Right lung (tissue), 5 donors: ENCODE data around the gene TLE2. TPM values are rescaled to one million over a fixed set of nuclear protein-coding genes. Genes with fewer than 3 reads are reported as not detected.
"Not testable (repeated sequence)": the region's sequence is repeated elsewhere in the genome, so short reads cannot be mapped to it uniquely, and the experiment has no call there.

ENCODE experiments used
- DNase-seq, 2 donors: peaks; one replicate each; pipeline ENCODE4 v3.0.0-alpha.2; 2013
- polyA plus RNA-seq, 5 donors: library from polyadenylated mRNA; unstranded; fragments of 120-200 nt; gene quantifications; one replicate each; pipeline versions ENCODE4 v1.2.1 to v1.2.3, GENCODE V29; 2013; ENCODE audit warnings: inconsistent platforms in 1 of 5, low replicate concordance in 1 of 5; ENCODE audit not compliant: insufficient read length in 5 of 5, insufficient read depth in 1 of 5

Gene TLE2
- polyA plus RNA-seq, 5 donors, result 136 to 267 (median 184) TPM

DNA sequence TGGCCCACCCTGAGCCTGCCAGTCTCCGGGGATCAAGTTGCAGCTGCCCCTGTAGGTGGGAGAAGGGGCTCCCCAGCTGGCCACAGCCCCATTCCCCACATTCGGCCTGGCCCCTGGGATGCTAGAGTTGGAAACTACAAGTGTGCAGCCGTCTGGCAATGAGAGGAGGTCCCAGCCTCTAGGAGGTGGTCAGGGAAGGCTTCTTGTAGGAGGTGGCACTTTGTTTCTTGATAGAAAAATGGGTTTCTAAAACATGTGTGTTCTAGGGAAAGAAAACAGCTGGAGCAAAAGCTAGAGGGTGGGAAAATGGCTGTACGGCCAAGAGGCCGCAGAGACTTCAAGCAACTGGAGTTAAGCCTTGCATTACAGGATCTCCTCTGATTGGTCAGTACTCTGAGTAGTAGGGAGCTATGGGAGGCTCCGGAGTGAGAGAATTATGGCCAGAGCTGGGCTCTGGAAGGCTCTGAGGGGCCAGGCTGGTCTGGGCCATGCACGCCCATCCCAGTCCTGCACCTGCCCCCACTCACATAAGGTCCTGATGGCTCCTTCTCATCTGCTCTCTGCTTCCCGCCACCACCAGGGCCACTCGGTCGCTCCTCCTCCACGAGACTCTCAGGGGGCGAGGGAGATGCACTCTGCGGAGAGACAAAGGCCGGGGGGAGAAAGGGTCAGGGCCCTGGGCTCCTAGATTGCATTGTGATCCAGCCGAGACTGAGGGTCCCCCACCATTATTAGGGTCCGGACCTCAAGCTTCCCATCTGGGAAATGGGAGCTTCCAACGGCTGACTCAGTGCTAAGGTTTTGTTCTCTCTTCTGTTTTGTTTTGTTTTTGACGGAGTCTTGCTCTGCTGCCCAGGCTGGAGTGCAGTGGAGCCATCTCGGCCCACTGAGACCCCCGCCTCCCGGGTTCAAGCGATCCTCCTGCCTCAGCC lies 13.7 kb downstream of the TLE2 start:
- no peak for DNase-seq

DNA sequence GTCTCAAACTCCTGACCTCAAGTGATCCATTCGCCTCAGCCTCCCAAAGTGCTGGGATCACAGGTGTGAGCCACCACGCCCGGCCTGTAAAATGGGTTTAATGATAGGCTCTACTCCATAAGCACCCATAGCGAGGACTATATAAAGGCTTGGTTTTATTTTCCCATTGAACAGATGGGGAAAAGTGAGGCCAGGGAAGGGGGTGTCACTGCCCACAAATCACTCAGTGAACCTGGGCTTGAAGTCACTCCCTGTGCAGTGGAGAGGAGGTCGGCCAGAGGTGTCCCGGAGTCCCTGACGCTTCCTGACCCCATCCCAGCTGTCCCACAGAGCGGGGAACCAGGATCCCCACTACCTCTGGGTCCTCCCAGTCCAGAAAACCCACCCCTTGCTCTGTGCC lies 14.9 kb downstream of the TLE2 start:
- DNase-seq, result no peak

DNA sequence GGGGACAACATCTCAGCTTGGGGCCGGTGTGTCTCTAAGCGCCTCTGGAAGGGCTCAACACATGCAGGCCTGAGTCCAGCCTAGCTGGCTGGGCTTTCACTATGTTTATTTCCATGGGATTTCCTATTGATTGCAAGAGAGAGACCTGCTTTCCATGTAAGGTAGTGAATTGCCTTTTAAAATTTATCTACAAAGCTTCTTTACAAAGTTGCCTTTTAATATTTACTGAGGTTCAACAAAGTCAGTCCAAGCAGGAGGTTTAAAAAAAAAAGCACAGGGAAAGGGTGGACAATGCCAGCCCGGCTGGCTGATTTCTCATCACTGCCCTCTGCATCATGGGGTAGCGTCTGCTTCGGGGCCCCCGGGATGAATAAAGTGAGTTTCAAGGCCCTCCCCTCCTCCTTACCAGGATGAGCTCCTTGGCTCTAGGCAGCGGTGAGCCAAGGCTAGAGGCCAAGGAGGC lies 15.8 kb downstream of the TLE2 start:
- no peak for DNase-seq

DNA sequence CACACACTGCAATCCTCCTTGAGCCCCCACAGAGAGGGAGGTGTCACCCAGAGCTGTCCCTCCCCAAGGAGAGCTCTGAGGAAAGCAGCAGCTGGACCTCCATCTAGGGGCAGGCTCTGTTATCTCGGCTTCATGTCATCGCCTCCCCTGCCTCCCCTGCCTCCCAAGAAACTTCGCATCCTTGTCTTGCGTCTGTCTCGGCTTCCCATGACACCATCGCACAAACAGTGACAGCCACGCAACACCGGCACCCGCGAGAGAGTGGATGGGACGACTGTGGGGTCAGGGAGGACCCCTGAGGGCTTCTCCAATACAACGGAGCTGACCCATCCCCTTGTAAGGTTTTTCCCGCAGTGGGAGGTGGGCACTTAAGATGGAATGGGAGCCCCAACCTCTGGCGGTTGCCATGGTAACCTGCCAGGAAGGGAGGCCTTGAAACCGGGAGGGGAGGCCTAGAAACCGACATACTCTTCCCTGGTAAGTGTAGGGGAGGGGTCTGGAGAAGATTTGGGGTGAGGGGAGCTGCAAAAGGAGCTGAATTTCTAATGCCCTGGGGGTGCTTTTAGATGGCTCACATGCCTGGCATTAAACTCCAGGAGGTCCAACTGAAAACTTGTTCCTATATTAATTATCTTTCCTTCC lies 16.3 kb downstream of the TLE2 start:
- DNase-seq, result no peak

DNA sequence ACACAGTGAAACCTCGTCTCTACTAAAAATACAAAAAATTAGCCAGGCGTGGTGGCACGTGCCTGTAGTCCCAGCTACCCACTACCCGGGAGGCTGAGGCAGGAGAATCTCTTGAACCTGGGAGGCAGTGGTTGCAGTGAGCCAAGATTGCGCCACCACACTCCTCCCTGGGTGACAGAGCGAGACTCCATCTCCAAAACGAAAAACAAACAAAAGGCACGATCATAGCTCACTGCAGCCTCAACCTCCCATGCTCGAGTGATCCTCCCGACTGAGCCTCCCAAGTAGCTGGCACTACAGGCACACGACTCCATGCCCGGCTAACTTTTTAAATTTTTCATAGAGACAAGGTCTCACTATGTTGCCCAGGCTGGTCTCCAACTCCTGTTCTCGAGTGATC lies 17.0 kb downstream of the TLE2 start:
- DNase-seq, result not testable (repeated sequence)

DNA sequence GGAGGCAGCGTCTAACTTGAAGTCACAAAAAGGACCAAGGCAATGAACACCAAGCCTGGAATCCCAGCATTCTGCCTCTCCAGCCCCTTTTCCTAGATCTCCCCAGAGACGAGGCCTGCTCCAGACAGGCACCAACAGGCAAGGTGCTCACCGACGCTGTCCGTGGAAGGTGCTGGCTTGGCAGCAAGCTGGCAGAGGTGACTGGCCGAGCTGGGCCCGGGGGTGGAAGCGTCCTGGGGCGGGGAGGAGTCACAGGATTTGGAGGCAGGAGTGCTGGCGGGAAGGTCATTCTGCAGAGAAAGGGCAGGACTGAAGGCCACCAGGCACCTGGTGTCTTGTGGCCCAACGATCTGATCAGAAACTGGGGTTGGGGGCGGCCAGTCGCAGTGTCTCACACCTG lies 18.2 kb downstream of the TLE2 start:
- no peak for DNase-seq

DNA sequence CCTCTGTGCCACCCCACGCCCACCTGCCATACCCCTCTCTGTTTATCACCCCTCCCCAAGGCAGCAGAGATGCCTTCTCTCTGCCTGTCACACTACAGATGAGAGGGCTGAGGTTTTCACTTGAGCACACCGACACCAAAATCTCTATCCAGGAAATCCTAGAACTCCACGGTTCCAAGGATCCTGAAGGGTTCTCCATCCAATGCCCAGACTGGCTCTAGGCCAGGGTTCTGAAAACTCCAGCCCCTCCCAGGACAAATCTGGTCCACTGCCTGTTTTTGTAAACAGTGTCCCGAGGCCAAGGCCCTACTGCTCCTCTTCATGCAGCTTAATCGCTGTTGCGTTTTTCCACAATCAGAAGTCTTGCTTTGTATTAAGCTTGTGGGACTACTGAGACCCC lies 20.1 kb downstream of the TLE2 start:
- DNase-seq, result no peak

DNA sequence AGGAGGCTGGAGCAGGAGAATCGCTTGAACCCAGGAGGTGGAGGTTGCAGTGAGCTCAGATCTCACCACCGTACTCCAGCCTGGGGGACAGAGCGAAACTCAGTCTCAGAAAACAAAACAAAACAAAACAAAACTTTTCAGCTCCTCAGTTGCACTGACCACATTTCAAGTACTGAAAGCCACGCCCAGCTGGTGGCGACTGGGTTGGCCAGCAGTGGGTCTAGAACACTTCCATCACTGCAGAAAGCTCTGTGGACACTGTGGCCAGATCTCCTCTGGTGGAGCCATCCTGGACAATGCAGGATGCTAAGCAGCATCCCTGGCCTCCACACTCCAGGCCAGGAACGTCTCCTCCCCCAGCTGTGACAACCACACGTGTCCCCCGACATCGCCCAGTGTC lies 21.1 kb downstream of the TLE2 start:
- no peak for DNase-seq

DNA sequence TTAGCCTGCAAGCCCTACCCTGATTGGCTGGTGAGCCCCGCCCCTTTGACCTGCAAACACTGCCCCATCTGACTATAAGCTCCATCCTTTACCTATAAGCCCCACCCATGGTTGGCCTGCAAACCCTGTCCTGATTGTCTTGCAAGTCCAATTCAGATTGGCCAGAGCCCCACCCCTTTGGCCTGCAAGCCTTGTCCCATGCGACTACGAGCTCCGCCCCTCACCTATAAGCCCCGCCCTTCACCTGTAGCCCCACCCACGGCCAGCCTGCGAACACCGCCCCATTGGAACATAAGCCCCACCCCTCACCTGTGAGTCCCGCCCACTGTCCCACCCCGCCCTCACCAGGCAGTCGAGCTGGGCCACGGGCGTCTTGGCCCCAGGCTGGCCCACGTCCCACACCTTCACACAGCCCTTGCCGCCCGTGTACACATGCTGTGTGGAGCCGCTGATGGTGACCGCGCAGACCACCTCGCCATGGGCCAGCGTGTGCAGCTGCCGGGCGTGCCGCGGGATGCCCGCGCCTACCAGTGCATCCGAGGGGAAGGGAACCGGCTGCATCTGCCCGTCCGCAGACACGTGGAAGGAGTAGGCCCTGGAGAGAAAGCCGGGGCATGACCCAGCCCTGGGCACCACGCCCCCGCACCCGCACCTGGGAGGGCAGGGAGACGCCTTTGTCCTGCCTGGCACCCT lies 22.9 kb downstream of the TLE2 start:
- DNase-seq, result no peak

DNA sequence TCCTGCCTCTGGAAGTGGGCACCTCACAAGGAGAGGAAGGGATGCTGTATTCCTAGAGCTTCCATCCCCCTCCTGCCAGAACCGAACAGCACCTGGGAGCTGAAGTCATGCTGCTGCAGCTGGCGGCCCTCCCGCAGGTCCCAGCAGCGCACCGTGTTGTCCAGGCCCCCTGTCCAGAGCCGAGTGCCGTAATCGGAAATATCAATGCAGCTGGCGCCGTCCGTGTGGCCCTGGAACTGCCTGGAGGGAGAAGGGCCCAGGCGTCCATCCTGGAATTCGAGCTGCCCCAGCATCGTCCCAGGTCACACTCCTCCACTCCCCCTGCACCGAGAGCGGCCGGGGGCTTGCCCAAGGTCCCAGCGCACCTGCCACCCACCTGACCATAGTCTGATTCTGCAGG lies 23.7 kb downstream of the TLE2 start:
- DNase-seq, result no peak

DNA sequence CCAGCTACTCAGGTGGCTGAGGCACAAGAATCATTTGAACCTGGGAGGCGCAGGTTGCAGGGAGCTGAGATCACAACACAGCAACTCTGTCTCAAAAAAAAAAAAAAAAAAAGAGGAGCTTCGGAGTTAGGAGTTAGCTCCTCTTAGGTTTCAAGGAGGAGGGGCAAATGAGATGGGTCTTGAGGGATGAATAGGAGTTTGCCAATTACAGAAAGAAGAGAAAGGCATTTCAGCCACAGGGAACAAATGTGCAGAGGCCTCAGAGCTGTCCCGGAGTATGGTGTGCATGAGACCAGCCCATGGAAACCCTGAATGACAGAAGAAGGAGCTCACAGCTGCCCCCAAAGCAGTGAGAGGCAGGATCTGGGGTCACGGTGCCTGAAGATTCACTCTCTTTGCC lies 24.6 kb downstream of the TLE2 start:
- no peak for DNase-seq

DNA sequence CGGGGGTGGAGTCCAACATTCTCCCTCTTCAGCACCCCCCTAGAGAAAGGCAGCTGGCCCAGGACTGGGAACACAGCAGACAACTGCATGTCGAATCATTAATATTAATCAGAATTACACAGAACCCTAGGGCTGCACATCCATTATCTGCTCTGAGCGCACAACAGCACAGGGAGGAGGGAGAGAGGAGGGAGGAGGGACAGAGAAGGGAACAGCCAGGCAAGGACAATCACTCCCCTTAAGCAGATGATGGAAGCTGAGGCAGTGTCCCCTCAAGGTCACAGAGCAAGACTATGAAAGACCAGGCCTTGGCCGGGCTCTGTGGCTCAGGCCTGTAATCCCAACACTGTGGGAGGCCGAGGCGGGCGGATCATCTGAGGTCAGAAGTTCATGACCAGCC lies 26.0 kb downstream of the TLE2 start:
- no peak for DNase-seq

DNA sequence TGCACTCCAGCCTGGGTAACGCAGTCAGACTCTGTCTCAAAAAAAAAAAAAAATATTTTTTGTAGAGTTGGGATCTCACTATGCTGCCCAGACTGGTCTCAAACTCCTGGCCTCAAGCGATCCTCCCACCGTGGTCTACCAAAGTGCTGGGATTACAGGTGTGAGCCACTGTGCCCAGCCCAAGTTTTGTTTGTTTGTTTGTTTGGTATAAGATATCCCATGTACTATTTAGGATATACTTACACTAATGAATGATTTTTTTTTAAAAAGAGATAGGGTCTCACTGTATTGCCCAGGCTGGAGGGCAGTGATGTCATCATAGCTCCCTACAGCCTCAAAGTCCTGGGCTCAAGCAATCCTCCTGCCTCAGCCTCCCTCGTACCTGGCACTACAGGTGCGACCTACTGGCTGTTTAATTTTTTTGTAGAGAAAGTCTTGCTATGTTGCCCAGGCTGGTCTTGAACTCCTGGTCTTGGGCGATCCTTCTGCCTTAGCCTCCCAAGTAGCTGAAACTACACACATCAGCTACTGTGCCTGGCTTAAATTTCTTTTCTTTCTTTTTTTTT lies 27.8 kb downstream of the TLE2 start:
- DNase-seq, result no peak

DNA sequence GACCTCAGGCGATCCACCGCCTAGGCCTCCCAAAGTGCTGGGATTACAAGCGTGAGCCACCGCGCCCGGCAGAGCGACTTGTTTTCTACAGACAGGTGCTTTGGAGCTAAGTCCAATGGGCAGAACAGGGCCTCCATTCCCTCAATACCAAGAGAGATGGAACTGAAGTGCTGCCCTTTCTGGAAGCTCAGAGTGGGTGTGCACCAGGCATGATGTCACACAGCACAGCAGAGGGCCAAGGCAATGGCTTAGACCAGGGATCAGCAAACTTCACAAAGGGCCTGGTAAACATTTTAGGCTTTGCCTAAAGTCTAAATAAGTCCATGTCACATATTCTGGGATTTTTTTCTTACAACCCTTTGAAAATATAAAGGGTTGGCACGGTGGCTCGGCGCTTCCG lies 30.4 kb downstream of the TLE2 start:
- DNase-seq, result no peak

DNA sequence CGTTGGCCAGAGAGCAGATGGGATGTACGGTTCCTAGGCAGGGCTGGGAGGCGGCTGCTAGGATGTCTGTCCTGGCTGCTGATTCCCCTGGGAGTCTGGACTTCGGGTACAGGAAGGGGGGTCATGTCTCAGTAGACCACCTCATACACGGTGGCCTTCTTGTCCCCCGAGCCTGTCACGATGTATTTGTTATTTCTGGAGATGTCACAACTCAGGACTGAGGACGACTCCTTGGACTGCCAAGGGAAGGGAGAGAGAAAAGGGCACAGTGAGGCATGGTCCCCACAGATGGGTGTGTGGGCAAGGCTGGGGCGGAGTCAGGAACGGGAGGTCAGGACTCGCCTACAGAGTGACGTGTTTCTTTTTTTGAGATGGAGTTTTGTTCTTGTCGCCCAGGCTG lies 31.4 kb downstream of the TLE2 start:
- DNase-seq, result no peak

DNA sequence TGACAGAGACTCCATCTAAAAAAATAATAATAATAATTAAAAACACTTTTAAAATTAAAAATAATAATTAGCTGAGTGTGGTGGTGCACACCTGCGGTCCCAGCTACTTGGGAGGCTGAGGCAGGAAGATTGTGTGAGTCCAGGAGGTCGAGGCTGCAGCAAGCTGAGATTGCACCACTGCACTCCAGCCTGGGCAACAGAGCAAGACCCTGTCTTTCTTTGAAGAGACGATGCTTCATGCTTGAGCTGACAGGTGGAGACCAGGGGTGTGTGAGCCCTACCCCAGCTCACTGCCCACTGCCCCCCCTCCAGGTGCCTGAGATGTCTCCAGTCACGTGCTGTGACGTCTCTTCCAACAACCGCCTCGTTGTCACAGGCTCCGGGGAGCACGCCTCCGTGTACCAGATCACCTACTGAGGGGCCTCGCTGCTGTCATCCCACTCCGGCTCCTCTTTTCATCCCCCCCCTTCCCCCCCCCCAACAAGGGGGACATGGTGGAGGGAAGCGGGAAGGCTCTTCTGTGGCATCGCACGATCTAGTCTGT lies 34.4 kb downstream of the TLE2 start:
- no peak for DNase-seq

DNA sequence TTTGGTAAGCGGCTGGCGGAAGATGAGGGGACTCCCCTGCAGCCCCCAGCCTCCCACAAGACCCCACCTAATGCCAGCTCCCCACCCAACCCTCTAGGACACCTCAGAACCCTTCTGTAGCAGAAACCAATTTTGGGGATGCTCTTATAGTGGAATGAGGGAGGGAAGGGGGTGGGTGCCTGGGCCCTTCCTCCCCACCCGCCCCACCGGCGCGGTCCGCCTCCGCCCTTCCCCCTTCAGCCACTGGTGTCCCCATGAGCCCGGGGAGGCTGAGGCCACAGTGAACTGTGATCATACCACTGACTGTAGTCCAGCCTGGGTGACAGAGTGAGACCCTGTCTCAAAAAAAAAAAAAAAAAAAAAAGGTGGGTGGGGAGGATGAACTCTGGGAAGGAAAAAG lies 35.5 kb downstream of the TLE2 start:
- no peak for DNase-seq

DNA sequence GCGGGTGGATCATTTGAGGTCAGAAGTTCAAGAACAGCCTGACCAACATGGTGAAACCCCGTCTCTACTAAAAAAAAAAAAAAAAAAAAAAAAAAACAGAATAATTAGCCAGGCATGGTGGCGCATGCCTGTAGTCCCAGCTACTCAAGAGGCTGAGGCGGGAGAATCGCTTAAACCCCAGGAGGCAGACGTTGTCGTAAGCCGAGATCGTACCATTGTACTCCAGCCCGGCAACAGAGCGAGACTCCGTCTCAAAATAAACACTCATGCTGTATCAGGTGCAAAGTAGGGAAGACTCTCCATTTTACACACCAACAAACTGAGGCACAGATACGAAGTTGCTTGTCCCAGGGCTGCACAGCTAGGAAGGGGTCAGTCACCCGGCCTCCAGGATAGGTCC lies 36.1 kb downstream of the TLE2 start:
- no peak for DNase-seq

DNA sequence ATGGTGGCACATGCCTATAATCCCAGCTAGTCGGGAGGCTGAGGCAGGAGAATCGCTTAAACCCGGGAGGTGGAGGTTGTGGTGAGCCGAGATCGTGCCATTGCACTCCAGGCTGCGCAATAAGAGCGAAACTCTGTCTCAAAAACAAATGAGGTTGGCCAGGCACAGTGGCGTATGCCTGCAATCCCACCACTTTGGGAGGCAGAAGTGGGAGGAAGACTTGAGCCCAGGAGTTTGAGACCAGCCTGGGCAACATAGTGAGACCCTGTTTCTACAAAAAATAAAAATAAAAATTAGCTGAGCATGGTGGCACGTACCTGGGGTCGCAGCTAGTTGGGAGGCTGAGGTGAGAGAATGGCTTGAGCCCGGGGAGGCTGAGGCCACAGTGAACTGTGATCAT lies 36.7 kb downstream of the TLE2 start:
- DNase-seq, result not testable (repeated sequence)

DNA sequence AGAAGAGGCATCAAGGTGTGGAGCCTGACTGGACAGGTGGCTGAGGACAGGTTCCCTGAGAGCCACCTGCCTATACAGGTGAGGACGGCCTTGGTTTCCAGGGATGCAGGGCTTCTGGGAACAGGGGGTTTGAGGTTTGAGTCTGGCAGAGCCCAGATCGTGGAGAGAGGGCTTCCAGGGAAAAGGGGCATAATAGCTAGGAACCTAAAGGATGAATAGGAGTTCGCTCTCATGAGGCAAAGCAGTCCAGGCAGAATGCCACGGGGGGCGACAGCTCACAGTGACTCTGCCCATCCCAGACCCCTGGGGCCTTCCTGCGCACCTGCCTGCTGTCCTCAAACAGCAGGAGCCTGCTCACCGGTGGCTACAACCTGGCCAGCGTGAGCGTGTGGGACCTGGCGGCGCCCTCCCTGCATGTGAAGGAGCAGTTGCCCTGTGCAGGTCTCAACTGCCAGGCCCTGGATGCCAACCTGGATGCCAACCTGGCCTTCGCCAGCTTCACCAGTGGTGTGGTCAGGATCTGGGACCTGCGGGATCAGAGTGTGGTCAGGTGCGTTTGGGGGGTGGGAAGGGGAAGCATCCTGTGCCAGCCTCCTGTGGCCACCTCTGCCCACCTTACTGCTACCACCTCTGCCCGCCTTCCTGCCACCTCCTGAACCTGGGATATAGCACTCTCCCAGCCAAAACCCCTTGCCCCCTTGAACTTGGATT lies 39.7 kb downstream of the TLE2 start:
- no peak for DNase-seq

DNA sequence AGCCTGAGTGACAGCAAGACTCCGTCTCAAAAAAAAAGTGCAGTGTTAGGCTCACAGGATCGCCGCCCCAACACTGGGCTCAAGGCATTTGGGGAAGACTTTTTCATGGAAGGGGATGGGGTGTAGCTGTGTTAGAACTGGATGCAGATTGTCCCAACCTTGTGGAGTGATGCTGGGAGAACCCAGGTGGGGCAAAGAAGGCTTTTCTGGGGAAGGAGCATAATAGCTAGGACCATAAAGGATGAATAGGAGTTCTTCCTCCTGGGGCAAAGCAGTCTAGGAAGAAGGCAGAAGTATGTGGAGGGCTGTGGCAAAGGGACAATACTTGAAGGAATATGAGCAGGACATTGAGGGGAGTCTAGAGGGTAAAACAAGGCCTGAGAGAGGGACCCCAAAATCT lies 40.5 kb downstream of the TLE2 start:
- DNase-seq, result no peak
